Heart left ventricle (tissue), 16 donors: ENCODE data around the gene NTM. TPM values are rescaled to one million over a fixed set of nuclear protein-coding genes. Genes with fewer than 3 reads are reported as not detected.

ENCODE experiments used
- ATAC-seq, 4 donors: fragments of 200-7000 bp; cut with Tn5 transposase; one replicate each; pipeline ENCODE4 v1.9.1; 2020 to 2022; ENCODE audit warnings: moderate library complexity in 4 of 4, mild to moderate bottlenecking in 3 of 4, moderate number of reproducible peaks in 1 of 4
- DNase-seq, 5 donors: peaks; one replicate each; pipeline ENCODE4 v3.0.0-alpha.2; 2020
- H3K27ac ChIP-seq, 12 donors: fragments of 200-600 bp; sonication (generic) in 4 of 12; one replicate each; pipeline versions ENCODE4 v1.5.0 to v1.8.0; 2016 to 2022; ENCODE audit warnings: mild to moderate bottlenecking in 2 of 12
- H3K27me3 ChIP-seq, 9 donors: fragments of 200-600 bp; sonication (generic) in 2 of 9; one replicate each; pipeline versions ENCODE4 v1.5.1 to v1.8.0; 2016 to 2022; ENCODE audit warnings: mild to moderate bottlenecking in 3 of 9
- H3K36me3 ChIP-seq, 9 donors: fragments of 200-600 bp; sonication (generic) in 2 of 9; one replicate each; pipeline versions ENCODE4 v1.5.0 to v1.8.0; 2018 to 2022; ENCODE audit warnings: mild to moderate bottlenecking in 2 of 9
- H3K4me1 ChIP-seq, 12 donors: fragments of 200-600 bp; sonication (generic) in 4 of 12; one replicate each; pipeline versions ENCODE4 v1.5.0 to v1.8.0; 2016 to 2022; ENCODE audit warnings: mild to moderate bottlenecking in 3 of 12
- H3K4me3 ChIP-seq, 12 donors: fragments of 200-600 bp; sonication (generic) in 4 of 12; one replicate each; pipeline versions ENCODE4 v1.5.0 to v1.8.0; 2017 to 2022; ENCODE audit warnings: mild to moderate bottlenecking in 9 of 12, moderate library complexity in 4 of 12
- H3K9me3 ChIP-seq, 12 donors: fragments of 200-600 bp; sonication (generic) in 4 of 12; one replicate each; pipeline versions ENCODE4 v1.5.0 to v1.8.0; 2016 to 2022; ENCODE audit warnings: mild to moderate bottlenecking in 1 of 12
- CTCF ChIP-seq, 12 donors: fragments of 200-600 bp; sonication (generic) in 4 of 12; IDR thresholded peaks; one replicate each; pipeline versions ENCODE4 v1.5.0 to v1.8.0; 2018 to 2022; ENCODE audit warnings: antibody characterized with exemption in 12 of 12, mild to moderate bottlenecking in 5 of 12
- POLR2A ChIP-seq, 2 donors: fragments of 450-650 bp; IDR thresholded peaks; one replicate each; pipeline ENCODE4 v1.6.1; 2017; ENCODE audit warnings: antibody characterized with exemption in 2 of 2, mild to moderate bottlenecking in 2 of 2, moderate library complexity in 2 of 2
- WGBS, 4 donors: extraction: QIAGEN DNeasy Blood & Tissue Kit in 2 of 4; methylation state at CpG; one replicate each; pipeline versions ENCODE4 v1.1.5 to v1.1.7; 2013 to 2018; 5-methylcytosine and 5-hydroxymethylcytosine counted together
- intact Hi-C, 10 donors: fragments of 100-400 bp; cut with DNase I; formaldehyde crosslinking; loops; one replicate each; pipeline versions ENCODE4 v1.11.1 to v1.14.2; 2022
- polyA plus RNA-seq, 2 donors: library from polyadenylated mRNA; stranded (reverse); fragments of 200-250 nt; gene quantifications; one replicate each; pipeline ENCODE4 v1.2.3, GENCODE V29; 2013
- total RNA-seq, 9 donors: library from RNA; depleted of rRNA in 2 of 9; stranded (reverse); fragments of >200 nt in 2 of 9; fragmentation: NEBNext Ultra II Directional in 3 of 9; extraction: Animal tissue kit (Norgen Biotek cat#: 25700) in 3 of 9; gene quantifications; one replicate each; pipeline versions ENCODE4 v1.1.0 to v1.2.4, GENCODE V29; 2016 to 2023
- donor health status: ischemic (EF 13 %, LVEDD 7.1; RV severe dilation, severe dysfunction).
- donor health status: healthy with polysubstance abuse.
- donor health status: DM: no; HTN: yes; CAD: no.
- donor health status: DM: no; HTN: no; CAD: no.
- donor health status: ischemic (EF 25% LVEDD 6.9; RV normal size, moderate dysfunction).
- donor health status: ischemic (EF 25% LVEDD 5.7; RV mildly dilated, moderate dysfunction).
- donor health status: healthy.
- donor health status: DM: yes; HTN: yes; CAD: no.
- donor health status: ischemic (EF 35%, LVEDD 5.7; RV mildly dilated, moderate dysfunction).
- donor health status: nonischemic (EF 11% LVEDD 7.7; RV severe dilation, severe dysfunction).
- donor health status: DM: yes; HTN: yes; CAD: no.
- donor health status: PGD.
- donor health status: ischemic (EF 29% LVEDD 5.4; RV normal size, mild dysfunction).
- donor health status: nonischemic (EF 23%, LVEDD 6.1; RV moderate dilation, normal function).

Gene NTM
- total and polyA plus RNA-seq, 11 donors: 0.40 to 7.7 (median 1.5) TPM

DNA sequence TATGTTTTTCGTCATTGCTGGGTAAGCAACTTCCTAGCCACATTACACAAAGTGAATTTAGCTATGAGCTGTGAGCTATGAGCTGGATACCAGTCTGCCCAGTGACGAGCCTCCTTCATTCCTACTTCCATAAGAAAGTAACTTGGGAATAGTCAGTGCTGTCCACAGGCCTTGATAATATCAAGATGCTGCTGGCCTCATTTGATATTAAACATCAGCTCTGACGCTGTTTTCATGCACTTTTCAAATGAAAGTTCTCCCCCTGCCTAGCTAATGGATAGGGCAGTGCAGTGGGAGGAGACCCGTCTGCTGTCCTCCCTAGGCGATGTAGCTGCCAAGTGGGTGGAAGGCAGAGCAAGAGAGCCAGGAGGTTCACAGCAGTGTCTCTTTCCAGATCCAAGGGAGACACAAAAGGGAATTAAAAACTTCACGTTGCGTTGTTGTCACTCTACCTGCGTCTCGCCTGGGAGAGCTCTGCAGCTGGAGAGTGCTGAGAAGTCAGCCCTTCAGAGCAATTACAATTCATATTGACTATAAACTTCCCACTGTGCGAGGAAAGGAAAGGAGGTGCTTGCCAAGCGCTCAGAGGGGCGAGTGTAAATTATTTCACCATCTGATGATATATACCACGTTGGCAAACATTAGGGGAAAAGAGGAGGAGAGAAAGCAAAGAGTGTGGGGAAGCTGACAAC lies 861.4 kb downstream of the NTM start:
- no peak overlapping the region for H3K4me3 ChIP-seq
- 59 to 67% (median 65%) methylated on average over 13 of the region's 13 CpGs for WGBS, 4 donors
- H3K27me3 ChIP-seq: no peaks in the 10 kb centered on the region
- ATAC-seq: peak in 2 of 4 donors; percentile 24 to 58
- H3K36me3 ChIP-seq: no peaks in the 10 kb centered on the region
- no peak overlapping the region for H3K27ac ChIP-seq
- H3K4me1 ChIP-seq: no peaks in the 10 kb centered on the region
- TF ChIP-seq POLR2A (IDR thresholded peaks at IDR 0.05) (no peak), CTCF (IDR thresholded peaks at IDR 0.05) (no peak)
- DNase-seq: no peak
- intact Hi-C loops: no loop called here
- no peaks in the 10 kb centered on the region for H3K9me3 ChIP-seq

GRCh38 chr11:132234878-132235277 lies 864.5 kb downstream of the NTM start:
- Histone ChIP-seq H3K27me3 (no peaks in the 10 kb centered on the region), H3K4me1 (no peaks in the 10 kb centered on the region), H3K4me3 (no peak overlapping the region), H3K36me3 (no peaks in the 10 kb centered on the region), H3K9me3 (no peaks in the 10 kb centered on the region), H3K27ac (no peak overlapping the region)
- ATAC-seq: no peak
- WGBS, 4 donors: 74 to 84% (median 77%) methylated on average over 4 of the region's 4 CpGs
- TF ChIP-seq POLR2A (IDR thresholded peaks at IDR 0.05) (no peak), CTCF (IDR thresholded peaks at IDR 0.05) (no peak)
- DNase-seq: no peak
- intact Hi-C loops: no loop called here

GRCh38 chr11:132237781-132238180 lies 867.4 kb downstream of the NTM start:
- no peak overlapping the region for H3K27ac ChIP-seq
- no peaks in the 10 kb centered on the region for H3K9me3 ChIP-seq
- no peak overlapping the region for H3K4me3 ChIP-seq
- H3K27me3 ChIP-seq: no peaks in the 10 kb centered on the region
- 85 to 95% (median 90%) methylated on average over 9 of the region's 9 CpGs for WGBS, 4 donors
- no peak for ATAC-seq
- H3K4me1 ChIP-seq: no peaks in the 10 kb centered on the region
- intact Hi-C loops: no loop called here
- TF ChIP-seq CTCF (IDR thresholded peaks at IDR 0.05) (no peak), POLR2A (IDR thresholded peaks at IDR 0.05) (no peak)
- no peak for DNase-seq
- H3K36me3 ChIP-seq: no peaks in the 10 kb centered on the region

DNA sequence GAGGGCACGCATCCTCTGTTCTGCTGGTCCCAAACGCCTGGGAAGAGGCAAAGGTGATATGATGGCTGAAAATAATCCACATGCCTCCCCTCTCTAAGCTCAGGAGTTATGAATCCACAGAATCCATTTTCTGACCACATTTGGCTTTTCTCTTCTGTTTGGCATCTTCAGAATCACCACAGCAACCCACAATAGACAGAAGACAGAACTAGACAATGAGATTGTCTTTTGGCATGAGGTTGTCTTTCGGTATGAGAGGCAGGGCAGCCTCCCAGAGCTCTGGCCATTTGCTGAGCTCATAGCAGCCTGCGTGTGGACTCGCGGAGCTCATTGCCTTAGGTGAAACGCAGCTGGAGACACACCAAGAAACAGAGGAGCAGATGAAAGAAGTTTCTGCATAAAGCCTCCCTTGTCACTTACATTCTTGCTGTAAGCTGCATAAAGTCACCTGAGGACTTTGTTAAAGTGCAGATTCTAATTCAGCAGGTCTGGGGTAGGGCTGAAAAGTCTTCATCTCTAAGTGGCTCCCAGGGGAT lies 868.0 kb downstream of the NTM start:
- WGBS, 4 donors: 71 to 85% (median 78%) methylated on average over 7 of the region's 7 CpGs
- Histone ChIP-seq H3K27ac (no peak overlapping the region), H3K36me3 (no peaks in the 10 kb centered on the region), H3K9me3 (no peaks in the 10 kb centered on the region), H3K4me1 (no peaks in the 10 kb centered on the region), H3K27me3 (no peaks in the 10 kb centered on the region), H3K4me3 (no peak overlapping the region)
- DNase-seq (no peak), ATAC-seq (no peak)
- intact Hi-C loops: no loop called here
- TF ChIP-seq POLR2A (IDR thresholded peaks at IDR 0.05) (no peak), CTCF (IDR thresholded peaks at IDR 0.05) (no peak)
